GM21515 (cell line): Measurements from ENCODE around the gene EVI5L.

Experiments used
- ATAC-seq: cut with Tn5 transposase; IDR thresholded peaks from one replicate; pipeline ENCODE4 v1.9.1; 2021; ENCODE audit not compliant: unreplicated experiment

The EVI5L gene

DNA sequence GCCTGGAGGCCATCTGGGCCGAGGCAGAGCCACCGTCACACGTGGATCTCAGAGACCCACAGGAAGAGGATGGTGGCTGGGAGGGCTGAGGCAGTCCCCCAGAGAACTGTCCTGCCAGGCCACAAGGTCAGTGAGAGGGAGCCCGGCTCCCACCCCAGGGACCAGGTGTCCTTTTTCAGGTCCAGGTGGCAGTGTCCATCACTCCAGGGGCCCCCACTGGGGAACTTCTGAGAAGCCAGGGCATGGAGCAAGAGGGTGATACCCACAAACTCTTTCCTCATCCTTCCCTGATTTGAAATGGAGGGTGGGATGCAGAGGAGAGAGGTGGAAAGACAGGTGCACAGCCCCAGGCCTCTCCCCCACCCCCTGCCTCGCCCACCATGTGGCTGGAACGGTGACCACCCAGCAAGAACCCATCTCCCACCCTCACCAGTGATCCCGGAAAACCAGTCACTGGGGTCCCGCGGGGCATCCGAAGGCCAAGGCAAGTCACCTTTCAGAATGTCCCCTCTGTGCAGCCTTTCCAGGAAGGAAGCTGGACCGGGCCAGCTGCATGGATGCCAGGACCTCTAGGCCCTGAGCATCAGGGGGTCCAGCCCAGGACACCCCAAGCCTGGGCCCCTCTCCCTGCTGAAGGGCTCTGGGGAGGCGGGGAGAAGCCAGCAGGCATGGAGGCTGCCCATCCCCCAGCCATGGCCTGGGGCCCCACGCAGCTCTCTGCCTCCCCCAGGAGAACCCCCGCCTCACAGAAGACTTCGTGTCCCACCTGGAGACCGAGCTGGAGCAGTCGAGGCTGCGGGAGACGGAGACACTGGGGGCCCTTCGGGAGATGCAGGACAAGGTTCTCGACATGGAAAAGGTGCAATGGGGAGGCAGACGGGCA lies 30.1 kb downstream of the EVI5L start:
- ATAC-seq: no peak

DNA sequence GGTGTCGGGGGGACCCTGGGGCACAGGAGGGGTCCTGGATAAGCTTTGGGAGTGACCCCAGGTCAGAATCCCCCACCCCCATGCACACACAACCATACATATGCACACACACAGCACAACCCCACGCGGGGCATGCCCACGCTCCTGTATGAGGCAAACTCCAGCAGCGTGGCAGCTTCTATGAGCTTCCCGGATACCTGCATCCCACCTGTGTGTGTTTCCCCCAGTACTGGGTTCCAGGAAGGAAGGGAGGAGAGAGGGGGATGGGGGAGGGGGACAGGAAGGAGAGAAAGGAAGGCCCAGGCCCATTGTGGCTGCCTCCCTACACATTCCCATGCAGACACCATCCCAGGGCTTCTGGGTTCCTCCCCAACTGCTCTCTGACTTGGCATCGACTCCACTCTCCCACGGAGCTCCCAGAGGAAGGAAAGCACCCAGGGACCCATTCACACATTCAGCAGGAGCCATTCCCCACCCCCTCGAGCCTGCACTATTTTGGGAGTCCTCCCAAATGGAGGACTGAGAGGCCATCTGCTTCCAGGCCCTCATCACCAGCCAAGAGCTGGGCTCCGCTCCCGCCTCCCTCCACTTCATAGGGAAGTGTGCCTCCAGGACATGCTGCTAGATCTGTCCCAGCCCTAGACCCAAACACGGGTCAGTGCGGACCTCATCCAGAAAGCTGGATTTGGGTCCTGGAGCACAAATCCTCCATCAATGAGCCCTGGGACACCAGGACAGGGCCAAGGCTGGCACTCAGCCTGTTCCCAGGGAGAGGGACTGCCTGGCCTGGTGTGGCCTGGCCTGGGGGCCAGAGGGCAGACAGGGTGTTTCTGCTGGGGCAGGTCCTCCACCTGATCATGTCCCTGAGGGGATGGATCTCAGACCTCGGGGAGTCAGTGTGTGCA lies 30.9 kb downstream of the EVI5L start:
- no peak for ATAC-seq

DNA sequence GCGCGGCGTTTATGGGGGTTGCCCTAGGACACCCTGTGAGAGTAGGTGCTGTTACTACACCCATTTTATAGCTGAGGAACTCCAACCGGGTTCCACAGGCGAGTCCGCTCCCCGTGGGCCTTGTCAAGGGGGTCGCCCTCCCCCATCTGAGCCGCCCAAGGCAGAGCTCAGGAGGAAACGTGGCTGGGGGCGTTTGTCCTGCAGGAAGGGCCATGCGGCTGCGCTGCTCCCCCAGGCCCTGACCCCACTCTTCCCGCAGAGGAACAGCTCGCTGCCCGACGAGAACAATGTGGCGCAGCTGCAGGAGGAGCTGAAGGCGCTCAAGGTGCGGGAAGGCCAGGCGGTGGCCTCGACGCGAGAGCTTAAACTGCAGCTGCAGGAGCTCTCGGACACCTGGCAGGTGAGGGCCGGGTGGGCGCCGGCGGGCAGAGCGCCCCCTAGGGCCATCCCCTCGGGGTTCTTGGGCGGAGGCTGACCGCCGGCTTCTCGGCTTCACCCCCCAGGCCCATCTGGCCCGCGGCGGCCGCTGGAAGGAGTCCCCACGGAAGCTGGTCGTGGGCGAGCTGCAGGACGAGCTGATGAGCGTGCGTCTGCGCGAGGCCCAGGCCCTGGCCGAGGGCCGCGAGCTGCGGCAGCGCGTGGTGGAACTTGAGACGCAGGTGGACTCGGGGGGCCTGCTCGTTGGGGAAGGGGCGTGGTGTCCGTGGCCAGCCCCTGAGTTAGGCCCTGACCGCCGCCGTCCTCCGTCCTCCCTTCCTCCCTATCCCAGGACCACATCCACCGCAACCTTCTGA lies 31.8 kb downstream of the EVI5L start:
- ATAC-seq: no peak

DNA sequence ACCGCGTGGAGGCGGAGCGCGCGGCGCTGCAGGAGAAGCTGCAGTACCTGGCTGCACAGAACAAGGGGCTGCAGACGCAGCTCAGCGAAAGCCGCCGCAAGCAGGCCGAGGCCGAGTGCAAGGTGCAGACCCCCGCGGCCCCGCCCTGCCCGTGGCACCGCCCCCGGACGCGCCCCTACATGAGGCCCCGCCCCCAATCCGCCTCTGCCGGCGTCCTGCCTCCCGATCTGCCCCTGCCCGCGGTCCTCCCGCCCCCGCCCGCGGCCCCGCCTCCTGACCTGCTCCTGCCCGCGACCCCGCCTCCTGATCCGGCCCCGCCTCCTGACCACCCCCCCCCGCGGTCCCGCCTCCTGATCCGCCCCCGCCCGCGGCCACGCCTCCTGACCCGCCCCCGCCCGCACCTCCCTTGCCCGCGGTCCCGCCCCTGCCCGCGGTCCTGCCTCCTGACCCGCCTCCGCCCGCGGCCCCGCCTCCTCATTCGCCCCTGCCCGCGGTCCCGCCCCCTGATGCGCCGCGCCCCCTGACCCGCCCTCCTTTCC lies 32.5 kb downstream of the EVI5L start:
- ATAC-seq: no peak

DNA sequence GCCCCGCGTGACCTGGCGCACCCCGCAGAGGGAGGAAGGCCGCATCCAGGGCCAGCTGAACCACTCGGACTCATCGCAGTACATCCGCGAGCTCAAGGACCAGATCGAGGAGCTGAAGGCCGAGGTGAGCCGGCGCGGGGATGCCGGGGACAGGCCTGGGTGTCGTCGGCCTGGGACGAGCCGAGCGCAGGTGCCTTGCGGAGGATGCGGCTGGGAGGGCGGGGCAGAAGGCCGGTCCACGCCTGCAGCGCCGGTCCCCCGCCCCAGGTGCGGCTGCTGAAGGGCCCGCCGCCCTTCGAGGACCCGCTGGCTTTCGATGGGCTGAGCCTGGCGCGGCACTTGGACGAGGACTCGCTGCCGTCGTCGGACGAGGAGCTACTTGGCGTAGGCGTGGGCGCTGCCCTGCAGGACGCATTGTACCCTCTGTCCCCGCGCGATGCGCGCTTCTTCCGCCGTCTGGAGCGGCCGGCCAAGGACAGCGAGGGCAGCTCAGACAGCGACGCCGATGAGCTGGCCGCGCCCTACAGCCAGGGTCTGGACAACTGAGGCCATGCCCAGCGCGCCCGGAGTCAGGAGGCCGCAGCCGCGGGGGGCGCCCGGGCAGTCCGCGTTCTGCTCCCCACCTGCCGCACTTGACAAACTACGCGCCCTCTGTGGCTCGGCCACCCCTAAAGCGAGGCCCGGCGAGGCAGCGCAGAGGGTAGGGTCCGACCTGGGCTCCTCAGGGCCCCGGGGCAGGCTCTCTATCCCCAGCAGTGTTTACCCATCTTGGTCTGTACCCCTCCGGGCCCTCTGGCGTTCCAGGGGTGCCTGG lies 33.3 kb downstream of the EVI5L start:
- ATAC-seq: no peak

DNA sequence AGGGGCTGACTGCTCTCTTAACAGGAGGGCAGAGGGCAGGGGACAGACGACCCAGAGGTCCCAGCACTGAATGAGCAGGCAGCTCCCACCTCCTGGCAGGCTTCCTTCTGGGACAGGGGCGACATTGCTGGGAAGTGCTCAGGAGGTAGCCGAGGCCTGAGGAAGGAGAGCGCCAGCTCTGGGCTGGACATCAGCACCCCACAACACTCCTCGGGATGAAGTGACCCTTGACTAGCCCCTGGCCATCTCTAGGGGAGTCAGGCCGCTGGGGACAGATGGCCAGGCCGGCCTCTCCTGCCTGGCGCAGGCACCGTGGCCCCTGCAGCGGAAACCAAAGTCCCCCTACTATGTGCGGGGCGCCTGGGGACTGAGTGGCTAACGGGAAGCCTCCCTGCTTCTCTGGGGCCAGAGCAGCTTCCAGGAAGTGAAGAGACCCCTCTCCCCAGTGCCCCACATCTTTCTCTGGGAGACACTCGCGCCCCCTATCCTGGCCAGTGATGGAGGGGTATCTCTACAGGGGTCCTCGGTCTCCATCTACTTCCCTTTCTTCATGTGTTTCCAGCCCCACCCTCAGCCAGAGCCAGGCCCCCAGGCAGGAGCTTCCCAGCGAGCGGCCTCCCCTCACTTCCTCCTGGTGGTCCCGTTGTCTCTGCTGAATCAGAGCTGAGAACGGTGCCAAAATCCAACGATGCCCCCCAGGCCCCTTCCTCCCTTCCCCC lies 34.1 kb downstream of the EVI5L start:
- ATAC-seq: no peak

DNA sequence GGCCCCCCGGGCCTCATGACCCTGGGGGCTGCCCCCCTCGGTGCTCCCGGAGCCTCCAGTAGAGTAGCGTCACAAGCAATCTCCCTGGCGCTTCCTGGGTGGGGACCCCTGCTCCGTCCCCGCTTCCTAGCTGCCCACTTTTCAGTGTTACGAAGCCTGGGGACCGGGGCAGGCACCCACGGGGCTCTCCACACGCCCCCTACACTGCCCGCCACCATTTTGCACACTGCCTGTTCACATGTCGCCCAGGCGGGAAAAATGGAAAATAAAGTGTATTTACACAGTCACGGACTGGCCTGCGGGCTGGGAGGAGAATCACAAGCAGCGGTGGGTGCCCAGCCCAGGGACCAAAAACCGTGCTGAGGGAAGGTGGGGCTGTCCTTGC lies 34.7 kb downstream of the EVI5L start:
- no peak for ATAC-seq

DNA sequence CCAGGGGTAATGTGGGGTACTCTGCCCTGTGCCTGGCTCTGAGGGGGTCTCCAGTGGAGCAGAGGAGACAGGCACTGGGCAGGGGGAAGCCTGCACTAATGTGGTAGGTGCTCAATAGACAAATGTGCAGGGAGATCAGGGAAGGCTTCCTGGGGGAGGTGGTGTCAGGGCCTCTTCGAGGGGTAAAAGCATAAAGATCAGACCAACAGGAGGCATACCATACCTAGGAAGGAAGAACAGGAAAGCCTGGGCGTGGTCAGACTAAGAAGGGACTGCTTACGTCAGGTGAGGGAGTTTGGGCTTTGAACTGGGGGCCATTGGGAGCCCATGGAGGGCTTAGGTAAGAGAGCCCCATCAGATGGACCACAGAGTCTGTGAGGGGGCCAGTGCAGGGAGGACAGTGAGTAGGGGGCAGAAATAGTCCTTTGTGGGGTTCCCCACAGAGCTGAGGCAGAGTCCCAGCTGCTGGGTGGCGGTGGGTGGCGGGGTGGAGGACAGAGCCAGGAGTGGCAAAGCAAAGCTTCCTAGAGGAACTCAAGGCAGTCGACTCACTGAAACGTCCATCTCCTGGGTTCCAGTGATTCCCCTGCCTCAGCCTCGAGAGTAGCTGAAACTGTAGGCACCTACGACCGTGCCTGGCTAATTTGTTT lies 35.4 kb downstream of the EVI5L start:
- no peak for ATAC-seq

DNA sequence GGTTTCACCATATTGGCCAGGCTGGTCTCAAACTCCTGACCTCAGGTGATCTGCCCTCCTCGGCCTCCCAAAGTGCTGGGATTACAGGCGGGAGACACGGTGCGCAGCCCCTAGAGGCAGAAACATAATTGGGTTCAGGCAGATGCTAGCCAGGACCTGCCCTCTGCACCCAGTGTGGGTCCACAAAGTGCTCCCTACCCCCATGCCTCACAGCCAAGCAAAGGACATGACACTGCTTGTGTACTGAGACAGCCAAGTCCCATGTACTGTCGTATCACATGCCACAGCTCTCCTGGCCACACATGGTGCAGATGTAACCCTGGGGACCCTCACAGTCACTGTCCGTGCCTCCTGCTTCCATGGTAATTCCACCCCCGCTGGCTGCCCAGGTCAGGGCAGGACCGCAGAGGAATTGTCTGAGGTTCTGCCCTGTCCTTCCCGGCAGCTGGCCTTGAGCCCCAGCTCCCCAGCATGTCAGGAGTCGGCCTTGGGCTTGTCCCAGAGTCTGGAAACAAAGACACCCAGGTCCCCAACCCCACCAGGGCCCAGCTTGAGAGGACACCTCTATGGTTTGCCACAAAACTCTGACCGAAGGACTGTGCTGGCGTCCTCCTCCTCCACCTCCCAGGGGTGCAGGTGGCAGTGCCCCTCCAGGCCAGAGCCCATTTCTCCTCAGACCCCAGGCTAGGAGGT lies 36.5 kb downstream of the EVI5L start:
- ATAC-seq: no peak

DNA sequence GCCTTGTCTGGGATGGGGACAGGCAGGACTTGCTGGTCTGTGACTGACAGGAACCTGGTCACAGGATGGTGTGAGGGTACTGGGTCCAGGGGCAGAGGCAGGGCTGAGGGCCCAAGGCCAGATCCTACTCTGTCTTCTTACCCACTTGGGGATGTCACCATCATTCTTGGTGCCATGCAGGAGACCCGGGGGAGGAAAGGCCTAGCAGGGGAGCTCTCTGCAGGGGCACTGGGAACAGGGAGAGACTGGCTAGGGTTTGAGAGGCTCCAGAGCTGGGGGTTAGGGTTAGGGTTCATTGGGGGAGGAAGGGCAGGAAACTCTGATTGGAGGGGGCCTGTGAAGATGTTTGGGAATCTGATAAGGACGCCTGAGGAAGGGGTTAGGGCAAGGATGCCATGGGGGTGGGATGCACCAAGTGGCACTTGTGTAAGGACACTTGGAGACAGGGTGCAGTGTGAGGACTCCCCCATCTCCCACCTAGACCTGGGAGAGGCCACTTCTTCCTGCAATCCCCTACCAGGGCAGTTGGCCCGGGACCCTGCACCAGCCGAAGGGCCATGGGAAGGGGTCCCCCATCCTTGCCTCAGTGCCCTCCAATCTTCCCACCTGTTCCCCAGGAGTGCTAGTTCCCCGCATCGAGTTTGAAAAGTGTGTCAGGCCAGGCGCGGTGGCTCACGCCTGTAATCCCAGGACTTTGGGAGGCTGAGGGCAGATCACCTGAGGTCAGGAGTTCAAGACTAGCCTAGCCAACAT lies 37.2 kb downstream of the EVI5L start:
- no peak for ATAC-seq

DNA sequence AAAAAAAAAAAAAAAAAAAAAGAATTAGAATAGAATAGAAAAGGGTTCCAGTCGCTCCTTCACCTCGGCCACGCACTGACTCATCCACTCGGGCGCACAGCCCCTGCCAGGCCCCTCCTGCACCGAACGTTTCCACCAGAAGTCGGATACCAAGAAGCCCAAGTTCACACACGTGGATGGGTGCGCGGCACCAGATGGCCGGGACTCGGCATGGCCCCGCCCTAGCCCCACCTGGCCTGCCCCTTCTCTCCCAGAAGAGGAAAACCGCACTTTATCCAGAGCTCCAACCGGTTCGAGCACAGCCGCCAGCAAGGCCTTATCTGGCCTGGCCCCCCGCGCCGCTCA lies 38.3 kb downstream of the EVI5L start:
- no peak for ATAC-seq

DNA sequence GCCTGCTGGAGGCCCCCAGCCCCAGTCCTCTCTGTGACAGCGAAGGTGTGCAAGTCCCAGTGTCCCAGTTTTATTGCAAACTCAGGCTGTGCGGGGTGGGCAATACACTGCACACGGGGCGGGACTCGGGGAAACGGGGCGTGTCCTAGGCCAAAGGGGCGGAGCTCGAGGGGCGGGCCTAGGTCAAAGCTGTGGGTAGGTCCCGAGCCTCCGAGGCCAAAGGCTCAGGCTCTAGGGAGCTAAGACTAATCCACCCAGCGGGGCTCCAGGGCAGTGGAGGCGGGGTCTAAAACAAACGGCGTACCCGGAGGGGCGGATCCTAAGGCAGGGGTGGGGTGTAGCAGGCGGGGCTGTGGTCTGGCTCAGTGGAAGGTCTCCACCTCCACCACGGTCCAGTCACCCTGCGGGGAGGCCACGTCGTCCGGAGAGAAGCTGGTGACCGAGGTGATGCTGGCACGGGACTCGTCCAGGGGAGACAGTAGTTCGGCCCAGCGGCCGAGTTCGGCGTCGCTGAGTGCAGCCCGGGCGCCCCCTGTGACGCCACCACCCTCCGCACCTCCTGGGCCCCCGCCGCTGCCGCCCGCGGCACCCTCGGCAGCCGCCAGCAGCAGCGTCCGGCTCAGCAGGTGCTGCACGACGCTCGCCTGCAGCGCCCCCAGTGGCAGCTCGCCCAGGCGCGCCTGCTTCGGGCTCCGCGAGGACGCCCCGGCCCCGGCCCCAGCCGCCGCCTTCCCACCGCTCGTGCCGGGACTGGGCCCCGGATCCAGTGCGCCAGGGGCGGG lies 38.8 kb downstream of the EVI5L start:
- ATAC-seq: peak; percentile 55

DNA sequence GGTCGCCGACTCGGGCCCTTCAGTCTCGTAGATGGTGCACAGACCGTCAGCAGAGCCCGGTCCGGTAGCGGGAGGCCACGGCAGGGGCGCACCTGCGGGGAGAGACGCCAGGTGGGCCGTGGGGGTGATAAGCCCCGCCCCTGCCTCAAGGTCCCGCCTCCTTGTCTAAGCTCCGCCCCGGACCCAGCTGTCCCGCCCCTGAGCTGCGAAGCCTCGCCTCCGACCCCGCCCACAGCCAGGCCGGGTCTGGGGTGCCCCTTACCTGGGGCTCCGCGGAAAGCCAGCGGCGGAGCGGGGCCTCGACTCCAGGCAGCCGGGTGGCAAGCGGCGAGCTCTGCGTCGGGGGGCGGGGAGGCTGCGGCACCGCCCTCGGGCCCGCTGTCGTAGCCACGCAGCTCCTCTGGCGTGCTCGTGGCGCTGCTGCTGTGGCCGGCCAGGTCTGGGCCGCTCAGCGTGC lies 39.5 kb downstream of the EVI5L start:
- ATAC-seq: peak; percentile 50

DNA sequence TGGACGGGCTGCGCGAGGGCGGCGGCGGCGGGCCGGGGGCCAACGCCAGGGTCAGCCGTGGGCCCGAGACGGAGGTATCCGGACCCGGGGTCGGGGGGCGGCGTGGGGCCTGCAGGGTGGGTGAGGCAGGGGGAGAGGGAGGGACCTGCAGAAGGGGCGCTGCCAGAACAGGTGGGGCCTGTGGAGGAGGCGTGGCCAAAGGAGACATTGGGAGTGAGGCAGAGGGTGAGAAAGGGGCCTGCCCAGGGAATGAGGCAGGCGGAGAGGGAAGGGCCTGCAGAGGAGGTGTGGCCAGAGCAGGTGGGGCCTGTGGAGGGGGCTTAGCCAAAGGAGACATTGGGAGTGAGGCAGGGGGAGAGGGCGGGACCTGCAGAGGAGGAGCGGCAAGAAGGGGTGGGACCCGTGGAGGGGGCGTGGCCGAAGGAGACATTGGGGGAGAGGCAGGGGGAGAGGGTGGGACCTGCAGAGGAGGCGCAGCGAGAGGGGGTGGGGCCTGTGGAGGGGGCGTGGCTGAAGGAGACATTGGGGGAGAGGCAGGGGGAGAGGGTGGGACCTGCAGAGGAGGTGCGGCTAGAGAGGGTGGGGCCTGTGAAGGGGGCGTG lies 40.0 kb downstream of the EVI5L start:
- ATAC-seq: peak; percentile 2

DNA sequence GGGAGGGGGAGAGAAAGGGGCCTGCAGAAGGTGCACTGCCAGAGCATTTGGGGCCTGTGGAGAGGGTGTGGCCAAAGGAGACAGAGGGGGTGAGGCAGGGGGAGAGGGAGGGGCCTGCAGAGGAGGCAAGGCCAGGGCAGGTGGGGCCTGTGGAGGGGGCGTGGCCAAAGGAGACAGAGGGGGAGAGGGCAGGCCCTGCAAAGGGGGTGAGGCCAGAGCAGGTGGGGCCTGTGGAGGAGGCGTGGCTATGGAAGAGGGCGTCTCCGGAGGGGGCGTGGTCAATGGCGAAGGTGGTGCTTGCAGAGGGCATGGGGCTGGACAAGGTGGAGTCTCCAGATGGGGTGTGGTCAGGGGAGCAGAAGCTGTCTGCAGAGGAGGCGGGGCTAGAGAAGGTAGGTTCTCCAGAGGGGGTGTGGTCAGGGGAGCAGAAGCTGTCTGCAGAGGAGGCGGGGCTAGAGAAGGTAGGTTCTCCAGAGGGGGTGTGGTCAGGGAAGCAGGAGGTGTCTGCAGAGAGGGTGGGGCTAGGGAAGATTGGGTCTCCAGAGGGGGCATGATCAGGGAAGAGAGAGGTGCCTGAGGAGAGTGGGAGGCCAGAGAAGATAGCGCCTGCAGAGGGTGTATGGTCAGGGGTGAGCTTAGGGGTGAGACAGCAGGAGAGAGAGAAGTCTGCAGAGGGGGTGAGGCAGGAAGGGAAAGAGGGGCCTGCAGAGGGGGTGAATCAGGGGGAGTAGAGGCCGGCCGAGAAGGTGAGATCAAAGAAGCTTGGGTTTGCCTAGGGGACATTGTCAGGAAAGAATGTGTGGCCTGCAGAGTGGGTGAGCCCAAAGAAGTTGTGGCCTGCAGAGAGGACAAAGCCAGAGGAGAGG lies 40.8 kb downstream of the EVI5L start:
- ATAC-seq: no peak
